C1 segment of cervical spinal cord (tissue), 14 donors: Measurements from ENCODE around the gene DDX24.
"Not testable (repeated sequence)": the region's sequence is repeated elsewhere in the genome, so short reads cannot be mapped to it uniquely, and the experiment has no call there.

Experiments
- DNase-seq, 14 donors: peaks; one replicate each; lab custom pipeline; 2025; lab: John Stamatoyannopoulos, UW

DDX24 gene

GRCh38 chr14:94087891-94088290 lies 6.9 kb upstream of the DDX24 start:
- DNase-seq: no peak

GRCh38 chr14:94081386-94081820 lies 401 bp upstream of the DDX24 start:
- DNase-seq: no peak

- no peak for DNase-seq
These were observed 946 bp downstream of the DDX24 start for GRCh38 chr14:94079891-94080620.

- no peak for DNase-seq
These were observed 3.2 kb downstream of the DDX24 start for GRCh38 chr14:94077823-94078222.

- no peak for DNase-seq
These were observed 3.7 kb downstream of the DDX24 start for GRCh38 chr14:94077111-94077821.

- no peak for DNase-seq
These were observed 6.0 kb downstream of the DDX24 start for GRCh38 chr14:94075008-94075407.

GRCh38 chr14:94074534-94074933 lies 6.5 kb downstream of the DDX24 start:
- no peak for DNase-seq

GRCh38 chr14:94072076-94072475 lies 8.9 kb downstream of the DDX24 start:
- not testable (repeated sequence) for DNase-seq

GRCh38 chr14:94066089-94066676 lies 14.8 kb downstream of the DDX24 start:
- no peak for DNase-seq

GRCh38 chr14:94062344-94062940 lies 18.6 kb downstream of the DDX24 start:
- no peak for DNase-seq

GRCh38 chr14:94059998-94060397 lies 21.0 kb downstream of the DDX24 start:
- no peak for DNase-seq

GRCh38 chr14:94058674-94059138 lies 22.3 kb downstream of the DDX24 start:
- DNase-seq: no peak

GRCh38 chr14:94058128-94058673 lies 22.8 kb downstream of the DDX24 start:
- no peak for DNase-seq

GRCh38 chr14:94056579-94057308 lies 24.3 kb downstream of the DDX24 start:
- DNase-seq: no peak

- DNase-seq: no peak
These were observed 26.1 kb downstream of the DDX24 start for GRCh38 chr14:94054936-94055335.

- DNase-seq: no peak
These were observed 26.6 kb downstream of the DDX24 start for GRCh38 chr14:94054401-94054800.

GRCh38 chr14:94052662-94053061 lies 28.3 kb downstream of the DDX24 start:
- DNase-seq: no peak

- no peak for DNase-seq
These were observed 28.8 kb downstream of the DDX24 start for GRCh38 chr14:94052199-94052598.

GRCh38 chr14:94051779-94052178 lies 29.2 kb downstream of the DDX24 start:
- no peak for DNase-seq

GRCh38 chr14:94051115-94051514 lies 29.9 kb downstream of the DDX24 start:
- peak in 9 of 14 donors; percentile 25 to 69 (median 52) for DNase-seq

- no peak for DNase-seq
These were observed 30.6 kb downstream of the DDX24 start for GRCh38 chr14:94050231-94050880.
